Ovary (tissue), 9 donors: Measurements from ENCODE around the gene SWSAP1. TPM values are rescaled to one million over a fixed set of nuclear protein-coding genes. Genes with fewer than 3 reads are reported as not detected.
A peak's percentile ranks its signal among the peaks of the same experiment; 100 is the strongest.
"Not testable (repeated sequence)": the region's sequence is repeated elsewhere in the genome, so short reads cannot be mapped to it uniquely, and the experiment has no call there.

ENCODE experiments used
- DNase-seq, 5 donors: peaks; one replicate each; pipeline ENCODE4 v3.0.0-alpha.2; 2019 to 2020
- H3K27ac ChIP-seq, 2 donors: fragments of 200-600 bp; one replicate each; pipeline versions ENCODE4 v1.5.1 to v1.8.0; 2019 to 2022
- H3K27me3 ChIP-seq: fragments of 200-600 bp; one replicate; pipeline ENCODE4 v1.8.0; 2022
- H3K36me3 ChIP-seq: fragments of 200-600 bp; sonication (generic); one replicate; pipeline ENCODE4 v1.5.1; 2019
- H3K4me1 ChIP-seq: one replicate; pipeline ENCODE4 v1.8.1; 2013; ENCODE audit warnings: mild to moderate bottlenecking, moderate library complexity; ENCODE audit not compliant: insufficient read depth
- H3K4me3 ChIP-seq: fragments of 200-600 bp; sonication (generic); one replicate; pipeline ENCODE4 v1.5.1; 2017
- H3K9me3 ChIP-seq, 2 donors: fragments of 200-600 bp in 1 of 2; sonication (generic) in 1 of 2; one replicate each; pipeline versions ENCODE4 v1.5.1 to v1.8.1; 2013 to 2019; ENCODE audit warnings: mild to moderate bottlenecking in 1 of 2, moderate library complexity in 1 of 2
- EP300 ChIP-seq: sonication (generic); formaldehyde crosslinking; IDR thresholded peaks from one replicate; pipeline ENCODE4 v1.6.1; 2017; ENCODE audit warnings: antibody characterized with exemption
- POLR2A ChIP-seq: fragments of 450-650 bp; IDR thresholded peaks from one replicate; pipeline ENCODE4 v1.6.1; 2017; ENCODE audit warnings: antibody characterized with exemption, mild to moderate bottlenecking, moderate library complexity
- WGBS, 3 donors: extraction: QIAGEN DNeasy Blood & Tissue Kit in 1 of 3; methylation state at CpG; one replicate each; pipeline versions ENCODE4 v1.1.5 to v1.1.7; 2013 to 2017; 5-methylcytosine and 5-hydroxymethylcytosine counted together
- intact Hi-C, 4 donors: fragments of 100-400 bp; cut with DNase I; formaldehyde crosslinking; loops; one replicate each; pipeline versions ENCODE4 v1.11.0 to v1.15.1; 2022 to 2023
- polyA plus RNA-seq, 2 donors: library from polyadenylated mRNA; stranded (reverse); fragments of 200-250 nt in 1 of 2; fragments of 350-450 nt in 1 of 2; fragmentation: Illumina TruSeq in 1 of 2; extraction: RNeasy Lipid Tissue Mini Kit (QIAGEN cat#74804) in 1 of 2; gene quantifications; one replicate each; pipeline ENCODE4 v1.2.3, GENCODE V29; 2013 to 2014
- total RNA-seq, 7 donors: library from RNA; depleted of rRNA in 2 of 7; stranded (reverse); fragments of >200 nt in 2 of 7; fragmentation: NEBNext Ultra II Directional in 3 of 7; extraction: Animal tissue kit (Norgen Biotek cat#: 25700) in 3 of 7; gene quantifications; one replicate each; pipeline versions ENCODE4 v1.1.0 to v1.2.4, GENCODE V29; 2016 to 2023
- TF ChIP-seq, protein P1 (sequence below), 3 donors: fragments of 450-650 bp in 2 of 3; fragments of 200-600 bp in 1 of 3; IDR thresholded peaks; one replicate each; pipeline versions ENCODE4 v1.5.1 to v1.8.0; 2016 to 2022; ENCODE audit warnings: antibody characterized with exemption in 3 of 3, mild to moderate bottlenecking in 1 of 3
- donor health status: DM: no; HTN: no; CAD: no; lungs with moderate emphysema.
- donor health status: DM: no; HTN: no; CAD: no.
- donor health status: Bipolar disorder and iron deficiency.
- donor health status: DM: yes; HTN: yes; CAD: no.
- donor health status: DM: no; HTN: no; CAD: no.
- donor health status: DM: yes; HTN: yes; CAD: no.

The SWSAP1 gene
- total and polyA plus RNA-seq, 9 donors, result 0.60 to 3.3 (median 2.4) TPM

DNA sequence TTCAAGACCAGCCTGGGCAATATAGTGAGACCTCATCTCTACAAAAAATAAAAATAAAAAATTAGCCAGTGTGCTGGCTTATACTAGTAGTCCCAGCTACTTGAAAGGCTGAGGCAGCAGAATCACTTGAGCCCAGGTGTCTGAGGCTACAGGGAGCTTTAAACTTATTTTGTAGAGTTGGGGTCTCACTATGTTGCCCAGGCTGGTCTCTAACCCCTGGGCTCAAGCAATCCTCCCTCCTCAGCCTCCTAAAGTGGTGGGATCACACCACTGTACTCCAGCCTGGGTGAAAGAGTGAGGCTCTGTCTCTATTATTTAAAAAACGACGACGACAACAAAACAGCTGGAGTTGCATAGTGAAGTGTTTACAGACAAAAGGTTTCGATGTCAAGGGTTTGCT lies 43.0 kb upstream of the SWSAP1 start:
- no peak overlapping the region for H3K27ac ChIP-seq
- WGBS, 3 donors, result 7 to 30% (median 8%) methylated on average over 4 of the region's 4 CpGs
- intact Hi-C loops, result no loop called here
- no peaks in the 10 kb centered on the region for H3K27me3 ChIP-seq
- H3K36me3 ChIP-seq, result no peaks in the 10 kb centered on the region
- TF ChIP-seq EP300, result no peak
- TF ChIP-seq POLR2A, result no peak
- TF ChIP-seq, protein P1, sequence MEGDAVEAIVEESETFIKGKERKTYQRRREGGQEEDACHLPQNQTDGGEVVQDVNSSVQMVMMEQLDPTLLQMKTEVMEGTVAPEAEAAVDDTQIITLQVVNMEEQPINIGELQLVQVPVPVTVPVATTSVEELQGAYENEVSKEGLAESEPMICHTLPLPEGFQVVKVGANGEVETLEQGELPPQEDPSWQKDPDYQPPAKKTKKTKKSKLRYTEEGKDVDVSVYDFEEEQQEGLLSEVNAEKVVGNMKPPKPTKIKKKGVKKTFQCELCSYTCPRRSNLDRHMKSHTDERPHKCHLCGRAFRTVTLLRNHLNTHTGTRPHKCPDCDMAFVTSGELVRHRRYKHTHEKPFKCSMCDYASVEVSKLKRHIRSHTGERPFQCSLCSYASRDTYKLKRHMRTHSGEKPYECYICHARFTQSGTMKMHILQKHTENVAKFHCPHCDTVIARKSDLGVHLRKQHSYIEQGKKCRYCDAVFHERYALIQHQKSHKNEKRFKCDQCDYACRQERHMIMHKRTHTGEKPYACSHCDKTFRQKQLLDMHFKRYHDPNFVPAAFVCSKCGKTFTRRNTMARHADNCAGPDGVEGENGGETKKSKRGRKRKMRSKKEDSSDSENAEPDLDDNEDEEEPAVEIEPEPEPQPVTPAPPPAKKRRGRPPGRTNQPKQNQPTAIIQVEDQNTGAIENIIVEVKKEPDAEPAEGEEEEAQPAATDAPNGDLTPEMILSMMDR (IDR thresholded peaks at IDR 0.05), result no peak
- no peaks in the 10 kb centered on the region for H3K4me1 ChIP-seq
- H3K9me3 ChIP-seq, result no peaks in the 10 kb centered on the region
- no peak for DNase-seq
- H3K4me3 ChIP-seq, result no peak overlapping the region

DNA sequence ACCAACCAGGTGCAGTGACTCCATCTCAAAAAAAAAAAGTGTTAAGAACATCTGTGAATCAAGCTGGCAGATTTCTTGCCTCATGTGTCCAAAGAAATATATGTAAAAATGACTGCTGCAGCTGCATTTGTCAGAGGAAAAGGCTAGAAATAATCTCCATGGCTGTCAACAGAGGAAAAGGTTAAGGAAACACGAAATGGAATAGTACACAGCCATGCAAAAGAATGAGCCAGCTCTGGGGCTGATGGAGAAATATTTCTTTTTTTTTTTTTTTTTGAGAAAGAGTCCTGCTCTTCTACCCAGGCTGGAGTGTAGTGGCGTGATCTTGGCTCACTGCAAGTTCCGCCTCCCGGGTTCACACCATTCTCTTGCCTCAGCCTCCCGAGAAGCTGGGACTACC lies 41.6 kb upstream of the SWSAP1 start:
- H3K4me3 ChIP-seq, result no peak overlapping the region
- whole genome bisulfite sequencing, 3 donors, result 92 to 95% (median 92%) methylated on average over 5 of the region's 5 CpGs
- TF ChIP-seq, protein P1 (IDR thresholded peaks at IDR 0.05), result no peak
- TF ChIP-seq EP300 (no peak), POLR2A (no peak)

DNA sequence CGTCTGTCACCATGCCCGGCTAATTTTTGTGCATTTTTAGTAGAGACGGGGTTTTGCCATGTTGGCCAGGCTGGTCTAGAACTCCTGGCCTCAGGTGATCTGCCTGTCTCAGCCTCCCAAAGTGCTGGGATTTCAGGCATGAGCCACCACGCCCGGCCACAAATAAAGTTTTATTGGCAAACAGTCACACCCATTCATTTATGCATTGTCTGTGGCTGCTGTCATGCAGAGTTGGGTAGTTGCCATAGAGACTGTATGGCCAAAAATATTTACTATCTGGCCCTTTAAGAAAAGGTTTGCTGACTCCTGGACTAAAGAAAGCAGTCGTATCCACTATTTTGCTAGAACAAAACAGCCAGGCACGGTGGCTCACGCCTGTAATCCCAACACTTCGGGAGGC lies 40.6 kb upstream of the SWSAP1 start:
- H3K27ac ChIP-seq, H3K4me1 ChIP-seq, H3K36me3 ChIP-seq, intact Hi-C loops, H3K9me3 ChIP-seq, H3K4me3 ChIP-seq, H3K27me3 ChIP-seq: not testable (repeated sequence)
- DNase-seq, result peak in 1 of 5 donors; percentile 8
- WGBS, 3 donors, result 81 to 86% (median 81%) methylated on average over 9 of the region's 9 CpGs

More for the DNA sequence above, 41.6 kb upstream of the SWSAP1 start:
- peak in 1 of 5 donors; percentile 3 for DNase-seq
- no peaks in the 10 kb centered on the region for H3K9me3 ChIP-seq
- H3K36me3 ChIP-seq, result no peaks in the 10 kb centered on the region
- H3K27ac ChIP-seq, result no peak overlapping the region
- no peaks in the 10 kb centered on the region for H3K4me1 ChIP-seq
- H3K27me3 ChIP-seq, result no peaks in the 10 kb centered on the region
- intact Hi-C loops, result no loop called here

DNA sequence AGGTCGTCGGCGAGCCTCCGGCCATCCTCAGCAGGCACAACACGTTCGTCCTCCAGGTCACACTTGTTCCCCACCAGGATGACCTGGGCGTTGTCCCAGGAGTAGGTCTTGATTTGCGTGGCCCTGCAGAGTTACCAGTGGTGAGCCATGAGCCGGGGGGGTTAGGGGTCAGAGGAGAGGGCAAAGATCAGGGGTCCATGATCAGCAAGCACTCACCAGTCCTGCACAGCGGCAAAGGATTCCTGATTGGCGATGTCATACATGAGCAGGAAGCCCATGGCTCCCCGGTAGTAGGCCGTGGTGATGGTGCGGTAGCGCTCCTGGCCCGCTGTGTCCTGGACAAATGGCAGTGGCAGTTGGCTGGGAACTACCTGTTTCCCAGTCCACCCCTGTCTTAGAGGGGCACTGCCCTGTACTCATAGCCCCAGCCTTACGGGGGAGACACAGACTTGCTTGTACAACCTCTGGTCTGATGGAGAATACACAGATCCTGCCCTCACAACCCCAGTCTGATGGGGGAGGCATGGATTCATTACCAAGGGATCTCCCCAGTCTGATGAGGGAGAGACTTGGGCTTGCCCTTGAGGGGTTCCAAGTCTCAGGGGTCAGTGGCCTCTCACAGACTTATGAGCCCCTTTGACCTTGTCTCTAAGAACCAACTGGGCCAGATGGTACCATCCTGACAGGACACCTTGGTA lies 38.9 kb upstream of the SWSAP1 start:
- 88 to 92% (median 90%) methylated on average over 17 of the region's 17 CpGs for WGBS, 3 donors
- peak in 1 of 5 donors; percentile 8 for DNase-seq
- Histone ChIP-seq H3K4me3 (no peak overlapping the region), H3K27me3 (no peaks in the 10 kb centered on the region), H3K9me3 (no peaks in the 10 kb centered on the region), H3K27ac (no peak overlapping the region), H3K36me3 (no peaks in the 10 kb centered on the region), H3K4me1 (peaks cover 4% of the 10 kb centered on the region)
- TF ChIP-seq, protein P1 (IDR thresholded peaks at IDR 0.05), result no peak
- intact Hi-C loops, result loop anchor here in 1 of 4 donors (5.0 kb wide), 1 partner anchor 43 kb away; no protein-coding TSS in a partner anchor

DNA sequence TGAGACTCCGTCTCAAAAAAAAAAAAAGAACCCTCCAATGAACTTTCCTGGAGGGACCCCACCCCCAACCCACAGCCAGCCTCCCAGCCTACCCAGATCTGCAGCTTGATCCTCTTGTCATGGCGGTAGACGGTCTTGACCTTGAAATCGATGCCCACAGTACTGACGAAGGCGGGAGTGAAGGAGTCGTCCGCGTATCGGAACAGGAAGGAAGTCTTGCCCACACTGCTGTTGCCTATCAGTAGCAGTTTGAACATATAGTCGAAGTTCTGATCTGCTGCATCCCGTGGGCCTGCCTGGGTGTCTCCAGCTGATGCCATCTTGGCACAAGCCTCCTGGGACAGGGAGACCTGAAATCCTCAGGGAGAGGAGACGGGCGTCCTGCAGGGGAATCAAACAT lies 37.4 kb upstream of the SWSAP1 start:
- 77 to 84% (median 84%) methylated on average over 14 of the region's 14 CpGs for WGBS, 3 donors
- H3K36me3 ChIP-seq, result no peaks in the 10 kb centered on the region

More for the DNA sequence above, 37.4 kb upstream of the SWSAP1 start:
- intact Hi-C loops, result loop anchor here in 1 of 4 donors (5.0 kb wide), 1 partner anchor 45 kb away; no protein-coding TSS in a partner anchor
- TF ChIP-seq POLR2A (no peak), EP300 (no peak)
- TF ChIP-seq, protein P1 (IDR thresholded peaks at IDR 0.05), result no peak
- H3K27me3 ChIP-seq, result no peaks in the 10 kb centered on the region
- H3K4me3 ChIP-seq, result no peak overlapping the region
- no peak overlapping the region for H3K27ac ChIP-seq
- H3K4me1 ChIP-seq, result peaks cover 4% of the 10 kb centered on the region
- DNase-seq, result peak in 1 of 5 donors; percentile 23
- no peaks in the 10 kb centered on the region for H3K9me3 ChIP-seq
